Measurements from ENCODE around the gene ADARB2. TPM values are rescaled to one million over a fixed set of nuclear protein-coding genes. Genes with fewer than 3 reads are reported as not detected.
"Not testable (repeated sequence)": the region's sequence is repeated elsewhere in the genome, so short reads cannot be mapped to it uniquely, and the experiment has no call there.

The ADARB2 gene
- total and polyA plus RNA-seq, 4 donors: 0.22 to 1.3 (median 0.55) TPM

- Histone ChIP-seq H3K27me3 (ENCODE audit: control insufficient read depth in 3 of 3, insufficient read depth in 3 of 3, low read length in 2 of 3) (peaks cover 0 to 16% (median 5%) of the 10 kb centered on the region in 3 donors), H3K9ac (ENCODE audit: insufficient read depth in 1 of 2, low read length in 2 of 2) (no peak overlapping the region), H3K4me3 (no peak overlapping the region), H3K36me3 (ENCODE audit: control insufficient read depth in 4 of 4, insufficient read depth in 4 of 4, low read length in 4 of 4) (no peaks in the 10 kb centered on the region), H3K9me3 (ENCODE audit: control insufficient read depth in 4 of 4, insufficient read depth in 3 of 4, low read length in 3 of 4) (peaks cover 0 to 4% (median 0%) of the 10 kb centered on the region in 4 donors), H3K4me1 (ENCODE audit: control insufficient read depth in 5 of 5, insufficient read depth in 5 of 5, low read length in 5 of 5) (peaks cover 0 to 14% (median 0%) of the 10 kb centered on the region in 5 donors), H3K27ac (ENCODE audit: low read depth in 1 of 2, low read length in 1 of 2) (no peak overlapping the region)
- TF ChIP-seq CTCF (IDR thresholded peaks at IDR 0.05; ENCODE audit: control extremely low read depth, extremely low read depth): no peak
- DNase-seq (peak in 1 of 3 donors; percentile 4), ATAC-seq (ENCODE audit: insufficient read depth, low FRiP score) (no peak)
- 90 to 97% methylated on average over 8 of the region's 8 CpGs for WGBS, 2 donors
Observed at GRCh38 chr10:1416456-1417037, 320.8 kb downstream of the ADARB2 start.

DNA sequence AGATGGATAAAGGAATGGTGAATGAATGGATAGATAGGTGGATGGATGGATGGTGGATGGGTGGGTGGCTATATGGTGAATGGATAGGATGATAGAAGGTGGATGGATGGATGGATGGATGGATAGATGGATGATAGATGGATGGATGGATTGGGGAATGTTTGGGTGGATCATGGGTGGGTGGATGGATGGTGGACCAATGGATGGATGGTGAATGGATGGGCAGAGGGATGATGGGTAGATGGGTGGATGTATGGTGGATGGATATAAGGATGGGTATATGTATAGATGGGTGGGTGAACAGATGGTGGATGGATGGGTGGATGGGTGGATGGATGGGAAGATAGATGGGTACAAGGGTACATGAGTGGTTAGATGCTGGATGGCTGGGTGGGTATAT lies 322.4 kb downstream of the ADARB2 start:
- H3K9ac ChIP-seq (ENCODE audit: insufficient read depth in 1 of 2, low read length in 2 of 2): no peak overlapping the region
- no peak for DNase-seq
- H3K36me3 ChIP-seq (ENCODE audit: control insufficient read depth in 4 of 4, insufficient read depth in 4 of 4, low read length in 4 of 4): no peaks in the 10 kb centered on the region
- H3K27me3 ChIP-seq (ENCODE audit: control insufficient read depth in 3 of 3, insufficient read depth in 3 of 3, low read length in 2 of 3): peaks cover 0 to 6% (median 5%) of the 10 kb centered on the region in 3 donors
- H3K4me1 ChIP-seq (ENCODE audit: control insufficient read depth in 5 of 5, insufficient read depth in 5 of 5, low read length in 5 of 5): peaks cover 0 to 4% (median 0%) of the 10 kb centered on the region in 5 donors
- H3K9me3 ChIP-seq (ENCODE audit: control insufficient read depth in 4 of 4, insufficient read depth in 3 of 4, low read length in 3 of 4): peaks cover 0 to 2% (median 0%) of the 10 kb centered on the region in 4 donors
- no peak overlapping the region for H3K27ac ChIP-seq (ENCODE audit: low read depth in 1 of 2, low read length in 1 of 2)
- ATAC-seq (ENCODE audit: insufficient read depth, low FRiP score): no peak
- no peak overlapping the region for H3K4me3 ChIP-seq
- no peak for TF ChIP-seq CTCF (IDR thresholded peaks at IDR 0.05; ENCODE audit: control extremely low read depth, extremely low read depth)

DNA sequence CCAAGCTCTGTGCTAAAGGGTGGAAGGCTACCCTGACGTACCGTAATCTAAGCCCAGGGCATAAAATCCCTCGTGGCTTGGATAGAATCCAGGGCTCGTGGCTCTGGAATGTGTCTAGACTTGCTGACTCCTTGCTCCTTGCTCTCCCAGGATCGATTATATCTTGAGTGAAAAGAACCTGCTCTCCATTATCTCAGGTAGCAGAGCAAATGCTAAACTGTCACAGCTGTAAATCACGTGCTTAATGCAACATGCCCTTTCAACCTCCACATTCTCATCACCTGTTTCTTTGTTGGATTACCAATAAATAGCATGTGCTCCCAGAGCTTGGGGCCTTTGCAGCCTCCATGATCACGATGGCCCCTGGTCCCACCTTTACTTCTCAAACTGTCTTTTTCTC lies 323.0 kb downstream of the ADARB2 start:
- not testable (repeated sequence) for H3K36me3 ChIP-seq (ENCODE audit: control insufficient read depth in 4 of 4, insufficient read depth in 4 of 4, low read length in 4 of 4); H3K9ac ChIP-seq (ENCODE audit: insufficient read depth in 1 of 2, low read length in 2 of 2); H3K27ac ChIP-seq (ENCODE audit: low read depth in 1 of 2, low read length in 1 of 2); H3K27me3 ChIP-seq (ENCODE audit: control insufficient read depth in 3 of 3, insufficient read depth in 3 of 3, low read length in 2 of 3); H3K4me3 ChIP-seq; ATAC-seq (ENCODE audit: insufficient read depth, low FRiP score); DNase-seq; H3K4me1 ChIP-seq (ENCODE audit: control insufficient read depth in 5 of 5, insufficient read depth in 5 of 5, low read length in 5 of 5); H3K9me3 ChIP-seq (ENCODE audit: control insufficient read depth in 4 of 4, insufficient read depth in 3 of 4, low read length in 3 of 4)
- 71 to 81% methylated on average over 7 of the region's 7 CpGs for WGBS, 2 donors

- 86 to 93% methylated on average over 7 of the region's 7 CpGs for WGBS, 2 donors
- DNase-seq: peak in 1 of 3 donors; percentile 8
- peaks cover 0 to 2% (median 0%) of the 10 kb centered on the region in 4 donors for H3K9me3 ChIP-seq (ENCODE audit: control insufficient read depth in 4 of 4, insufficient read depth in 3 of 4, low read length in 3 of 4)
- ATAC-seq (ENCODE audit: insufficient read depth, low FRiP score): no peak
- peaks cover 0 to 5% (median 0%) of the 10 kb centered on the region in 3 donors for H3K27me3 ChIP-seq (ENCODE audit: control insufficient read depth in 3 of 3, insufficient read depth in 3 of 3, low read length in 2 of 3)
- H3K4me1 ChIP-seq (ENCODE audit: control insufficient read depth in 5 of 5, insufficient read depth in 5 of 5, low read length in 5 of 5): no peaks in the 10 kb centered on the region
- H3K27ac ChIP-seq (ENCODE audit: low read depth in 1 of 2, low read length in 1 of 2): no peak overlapping the region
- H3K36me3 ChIP-seq (ENCODE audit: control insufficient read depth in 4 of 4, insufficient read depth in 4 of 4, low read length in 4 of 4): no peaks in the 10 kb centered on the region
- no peak overlapping the region for H3K9ac ChIP-seq (ENCODE audit: insufficient read depth in 1 of 2, low read length in 2 of 2)
- H3K4me3 ChIP-seq: no peak overlapping the region
- TF ChIP-seq CTCF (IDR thresholded peaks at IDR 0.05; ENCODE audit: control extremely low read depth, extremely low read depth): no peak
Observed at GRCh38 chr10:1413823-1414222, 323.5 kb downstream of the ADARB2 start.
